Right renal cortex interstitium (tissue), 3 donors: Measurements from ENCODE around the gene C5orf52. TPM values are rescaled to one million over a fixed set of nuclear protein-coding genes. Genes with fewer than 3 reads are reported as not detected.
"Not testable (repeated sequence)": the region's sequence is repeated elsewhere in the genome, so short reads cannot be mapped to it uniquely, and the experiment has no call there.

ENCODE experiments used
- DNase-seq, 3 donors: peaks; one replicate each; pipeline ENCODE4 v3.0.0-alpha.2; 2013; ENCODE audit warnings: low read depth in 3 of 3, low spot score in 2 of 3
- polyA plus RNA-seq, 3 donors: library from polyadenylated mRNA; unstranded; fragments of 120-200 nt; gene quantifications; one replicate each; pipeline ENCODE4 v1.2.1, GENCODE V29; 2013; ENCODE audit not compliant: insufficient read length in 3 of 3

The C5orf52 gene
- polyA plus RNA-seq, 3 donors = not detected

DNA sequence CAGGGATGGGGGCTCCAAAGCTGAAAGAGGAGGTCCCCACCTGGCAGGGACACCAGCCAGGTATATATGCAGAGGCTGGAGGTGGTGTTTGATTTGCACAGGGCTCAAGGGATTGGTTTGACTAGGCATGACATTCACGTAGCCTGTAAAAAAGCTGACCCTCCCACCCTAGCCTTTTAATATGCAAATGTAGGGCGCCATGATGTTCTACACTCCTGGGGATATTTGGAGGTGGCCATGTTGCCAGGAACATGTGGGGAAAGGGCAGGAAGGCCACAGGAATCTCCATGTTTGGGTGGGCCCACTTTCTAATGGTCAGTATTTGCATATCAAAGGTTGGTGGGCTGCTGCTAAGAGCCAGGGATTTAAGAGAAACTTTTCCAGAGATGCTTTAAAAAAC lies 47.9 kb downstream of the C5orf52 start:
- DNase-seq = no peak

DNA sequence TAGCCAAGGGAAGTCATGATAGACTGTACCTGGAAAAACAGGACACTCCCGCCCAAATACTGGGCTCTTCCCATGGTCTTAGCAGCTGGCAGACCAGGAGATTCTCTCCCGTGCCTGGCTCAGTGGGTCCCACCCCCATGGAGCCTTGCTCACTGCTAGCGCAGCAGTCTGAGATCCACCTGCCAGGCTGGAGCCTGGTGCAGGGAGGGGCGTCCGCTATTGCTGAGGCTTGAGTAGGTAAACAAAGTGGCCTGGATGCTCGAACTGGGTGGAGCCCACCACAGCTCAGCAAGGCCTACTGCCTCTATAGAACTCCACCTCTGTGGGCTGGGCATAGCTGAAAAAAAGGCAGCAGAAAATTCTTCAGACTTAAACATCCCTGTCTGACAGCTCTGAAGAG lies 49.8 kb downstream of the C5orf52 start:
- DNase-seq = no peak

DNA sequence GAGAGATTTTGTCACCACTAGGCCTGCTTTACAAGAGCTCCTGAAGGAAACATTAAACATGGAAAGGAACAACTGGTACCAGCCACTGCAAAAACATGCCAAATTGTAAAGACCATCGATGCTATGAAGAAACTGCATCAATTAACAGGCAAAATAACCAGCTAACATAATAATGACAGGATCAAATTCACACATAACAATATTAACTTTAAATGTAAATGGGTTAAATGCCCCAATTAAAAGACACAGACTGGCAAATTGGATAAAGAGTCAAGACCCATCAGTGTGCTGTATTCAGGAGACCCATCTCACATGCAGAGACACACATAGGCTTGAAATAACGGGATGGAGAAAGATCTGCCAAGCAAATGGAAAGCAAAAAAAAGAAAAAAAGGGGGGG lies 51.6 kb downstream of the C5orf52 start:
- DNase-seq = not testable (repeated sequence)

DNA sequence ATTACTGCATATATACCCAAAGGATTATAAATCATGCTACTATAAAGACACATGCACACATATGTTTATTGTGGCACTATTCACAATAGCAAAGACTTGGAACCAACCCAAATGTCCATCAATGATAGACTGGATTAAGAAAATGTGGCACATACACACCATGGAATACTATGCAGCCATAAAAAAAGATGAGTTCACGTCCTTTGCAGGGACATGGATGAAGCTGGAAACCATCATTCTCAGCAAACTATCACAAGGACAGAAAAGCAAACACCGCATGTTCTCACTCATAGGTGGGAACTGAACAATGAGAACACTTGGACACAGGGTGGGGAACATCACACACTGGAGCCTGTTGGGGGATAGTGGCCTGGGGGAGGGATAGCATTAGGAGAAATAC lies 55.3 kb downstream of the C5orf52 start:
- DNase-seq = not testable (repeated sequence)

DNA sequence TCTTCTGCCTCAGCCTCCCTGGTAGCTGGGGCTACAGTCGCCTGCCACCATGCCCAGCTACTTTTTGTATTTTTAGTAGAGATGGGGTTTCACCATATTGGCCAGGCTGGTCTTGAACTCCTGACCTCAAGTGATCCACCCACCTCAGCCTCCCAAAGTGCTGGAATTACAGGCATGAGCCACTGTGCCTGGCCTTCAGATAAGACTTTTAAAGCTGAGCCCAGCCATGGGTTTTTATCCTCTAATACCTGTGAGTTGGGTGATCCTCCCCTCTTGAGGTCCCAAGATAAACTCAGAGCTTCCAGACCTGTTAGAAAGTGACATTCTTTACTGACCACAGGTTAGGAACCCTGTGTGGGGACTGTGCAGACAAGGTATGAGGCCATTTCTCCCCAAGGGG lies 56.5 kb downstream of the C5orf52 start:
- not testable (repeated sequence) for DNase-seq

Other genes starting within 250 kb of the C5orf52 start
- gene NIPAL4, start 211.3 kb upstream of the C5orf52 start, polyA plus RNA-seq = under 1 TPM; 0.17 to 0.69 (median 0.32) TPM
- gene ADAM19, start 95.8 kb upstream of the C5orf52 start, polyA plus RNA-seq = 1 to 10 TPM; 7.7 to 9.6 (median 8.2) TPM
- under 1 TPM; 0.65 to 0.83 (median 0.83) TPM for gene SOX30, start 19.1 kb upstream of the C5orf52 start, polyA plus RNA-seq
- 10 to 100 TPM; 28.1 to 33.1 (median 29.4) TPM for gene THG1L, start 59.9 kb downstream of the C5orf52 start, polyA plus RNA-seq
- 1 to 10 TPM; 7.7 to 8.5 (median 8.3) TPM for gene LSM11, start 72.2 kb downstream of the C5orf52 start, polyA plus RNA-seq
- 100 to 1,000 TPM; 132 to 144 (median 141) TPM for gene CLINT1, start 187.6 kb downstream of the C5orf52 start, polyA plus RNA-seq